Liver (tissue), 9 donors: ENCODE data around the gene KDM7A. TPM values are rescaled to one million over a fixed set of nuclear protein-coding genes. Genes with fewer than 3 reads are reported as not detected.

Source experiments
- DNase-seq: peaks from one replicate; pipeline ENCODE4 v3.0.0-alpha.2; 2017; ENCODE audit warnings: low spot score
- H3K27ac ChIP-seq, 2 donors: one replicate each; pipeline ENCODE4 v1.7.0; 2013; ENCODE audit warnings: inconsistent platforms in 2 of 2, low read length in 2 of 2, control low read depth in 1 of 2, low read depth in 1 of 2, mild to moderate bottlenecking in 1 of 2
- H3K27me3 ChIP-seq, 4 donors: one replicate each; pipeline versions ENCODE4 v1.6.1 to v1.7.0; 2013; ENCODE audit warnings: low read length in 3 of 4, inconsistent platforms in 1 of 4, mild to moderate bottlenecking in 1 of 4, moderate library complexity in 1 of 4; ENCODE audit not compliant: control insufficient read depth in 4 of 4, insufficient read depth in 4 of 4
- H3K36me3 ChIP-seq, 4 donors: one replicate each; pipeline versions ENCODE4 v1.6.1 to v1.7.0; 2013; ENCODE audit warnings: low read length in 3 of 4, mild to moderate bottlenecking in 3 of 4, low read depth in 1 of 4, moderate library complexity in 1 of 4; ENCODE audit not compliant: control insufficient read depth in 4 of 4, insufficient read depth in 3 of 4
- H3K4me1 ChIP-seq, 4 donors: one replicate each; pipeline versions ENCODE4 v1.6.1 to v1.7.0; 2013; ENCODE audit warnings: low read length in 3 of 4, mild to moderate bottlenecking in 3 of 4, moderate library complexity in 1 of 4; ENCODE audit not compliant: control insufficient read depth in 4 of 4, insufficient read depth in 4 of 4
- H3K4me3 ChIP-seq, 3 donors: one replicate each; pipeline versions ENCODE4 v1.6.1 to v1.7.0; 2013; ENCODE audit warnings: low read length in 3 of 3, control low read depth in 1 of 3, low read depth in 1 of 3, mild to moderate bottlenecking in 1 of 3
- H3K9ac ChIP-seq, 2 donors: one replicate each; pipeline ENCODE4 v1.7.0; 2013; ENCODE audit warnings: low read length in 2 of 2, mild to moderate bottlenecking in 2 of 2, moderate library complexity in 2 of 2, control low read depth in 1 of 2, low read depth in 1 of 2
- H3K9me3 ChIP-seq, 4 donors: one replicate each; pipeline versions ENCODE4 v1.6.1 to v1.7.0; 2013; ENCODE audit warnings: low read length in 3 of 4; ENCODE audit not compliant: control insufficient read depth in 4 of 4
- EGR1 ChIP-seq, 2 donors: IDR thresholded peaks; 2 replicates each; pipeline ENCODE4 v1.6.1; 2016 to 2018; ENCODE audit warnings: antibody characterized with exemption in 2 of 2, low read depth in 2 of 2
- FOXA1 ChIP-seq: IDR thresholded peaks from 2 replicates; pipeline ENCODE4 v1.6.1; 2016; ENCODE audit warnings: antibody characterized with exemption
- FOXA2 ChIP-seq: IDR thresholded peaks from 2 replicates; pipeline ENCODE4 v1.6.1; 2016; ENCODE audit warnings: antibody characterized with exemption
- HNF4A ChIP-seq, 2 donors: conservative IDR thresholded peaks; 2 replicates each; pipeline ENCODE4 v1.6.1; 2016; ENCODE audit warnings: antibody characterized with exemption in 2 of 2, mild to moderate bottlenecking in 2 of 2
- RAD21 ChIP-seq, 2 donors: IDR thresholded peaks; 2 replicates each; pipeline ENCODE4 v1.6.1; 2016; ENCODE audit warnings: antibody characterized with exemption in 2 of 2, mild to moderate bottlenecking in 2 of 2
- RXRA ChIP-seq, 2 donors: IDR thresholded peaks; 2 replicates each; pipeline ENCODE4 v1.6.1; 2017 to 2018; ENCODE audit warnings: antibody characterized with exemption in 2 of 2, mild to moderate bottlenecking in 1 of 2
- SP1 ChIP-seq: IDR thresholded peaks from 2 replicates; pipeline ENCODE4 v1.6.1; 2018; ENCODE audit warnings: antibody characterized with exemption, mild to moderate bottlenecking
- YY1 ChIP-seq: IDR thresholded peaks from 2 replicates; pipeline ENCODE4 v1.6.1; 2016; ENCODE audit warnings: antibody characterized with exemption, mild to moderate bottlenecking
- WGBS: extraction: QIAGEN DNeasy Blood & Tissue Kit; methylation state at CpG from one replicate; pipeline ENCODE4 v1.1.7; 2013; 5-methylcytosine and 5-hydroxymethylcytosine counted together
- polyA plus RNA-seq, 2 donors: library from polyadenylated mRNA; stranded (reverse) in 1 of 2; unstranded in 1 of 2; fragments of 200-250 nt in 1 of 2; fragments of >200 nt in 1 of 2; fragmentation: Nextera tagmentation in 1 of 2; extraction: Ambion mirVana in 1 of 2; gene quantifications; one replicate each; pipeline versions ENCODE4 v1.2.1 to v1.2.3, GENCODE V29; 2013 to 2015
- total RNA-seq, 2 donors: library from RNA; depleted of rRNA; stranded (reverse); fragments of >200 nt; gene quantifications; one replicate each; pipeline ENCODE4 v1.2.3, GENCODE V29; 2014
- TF ChIP-seq, protein P1 (sequence below): fragments of 150-350 bp; IDR thresholded peaks from 2 replicates; pipeline ENCODE4 v1.5.1; 2017; ENCODE audit warnings: improper control_type of control experiment, low read depth, low read length; ENCODE audit not compliant: missing input control
- TF ChIP-seq, protein P2 (sequence below): IDR thresholded peaks from 2 replicates; pipeline ENCODE4 v1.6.1; 2016; ENCODE audit warnings: antibody characterized with exemption
- TF ChIP-seq, protein P3 (sequence below): IDR thresholded peaks from 2 replicates; pipeline ENCODE4 v1.6.1; 2016; ENCODE audit warnings: antibody characterized with exemption
- TF ChIP-seq, protein P4 (sequence below): IDR thresholded peaks from 2 replicates; pipeline ENCODE4 v1.6.1; 2016; ENCODE audit warnings: antibody characterized with exemption, mild to moderate bottlenecking
- donor health status: healthy.
- donor health status: healthy.
- donor health status: healthy.
- donor health status: healthy.
- donor health status: healthy.

KDM7A gene
- total and polyA plus RNA-seq, 4 donors: 1.9 to 27.5 (median 9.9) TPM

DNA sequence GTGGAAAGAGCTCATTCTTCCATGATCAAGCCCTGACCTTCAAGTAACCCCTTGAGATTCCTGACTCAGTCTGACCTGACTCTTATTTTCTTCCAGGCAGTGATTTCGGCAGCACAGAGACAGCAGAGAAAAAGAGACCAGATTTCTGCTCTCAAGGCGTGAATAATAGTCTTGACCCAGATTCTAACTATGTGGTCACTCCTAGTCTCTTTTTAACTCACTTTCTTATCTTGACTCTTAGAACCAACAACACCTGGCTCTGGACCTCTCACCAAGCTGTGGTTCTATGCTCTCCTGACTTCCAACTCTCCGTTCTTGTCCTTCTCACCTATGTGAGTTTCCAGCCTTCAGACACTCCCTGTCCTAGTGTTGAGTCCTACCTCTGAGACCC is 36.9 kb upstream of the KDM7A start:
- Histone ChIP-seq H3K27me3 (no peaks in the 10 kb centered on the region), H3K27ac (no peak overlapping the region), H3K9me3 (peaks cover 0 to 3% (median under 1%) of the 10 kb centered on the region in 4 donors), H3K36me3 (no peaks in the 10 kb centered on the region), H3K4me1 (peaks cover 0 to 6% (median 0%) of the 10 kb centered on the region in 4 donors), H3K9ac (no peak overlapping the region), H3K4me3 (no peak overlapping the region)
- 79% methylated on average over 3 of the region's 3 CpGs for WGBS
- no peak for DNase-seq
- no peak for TF ChIP-seq YY1
- TF ChIP-seq, protein P1, sequence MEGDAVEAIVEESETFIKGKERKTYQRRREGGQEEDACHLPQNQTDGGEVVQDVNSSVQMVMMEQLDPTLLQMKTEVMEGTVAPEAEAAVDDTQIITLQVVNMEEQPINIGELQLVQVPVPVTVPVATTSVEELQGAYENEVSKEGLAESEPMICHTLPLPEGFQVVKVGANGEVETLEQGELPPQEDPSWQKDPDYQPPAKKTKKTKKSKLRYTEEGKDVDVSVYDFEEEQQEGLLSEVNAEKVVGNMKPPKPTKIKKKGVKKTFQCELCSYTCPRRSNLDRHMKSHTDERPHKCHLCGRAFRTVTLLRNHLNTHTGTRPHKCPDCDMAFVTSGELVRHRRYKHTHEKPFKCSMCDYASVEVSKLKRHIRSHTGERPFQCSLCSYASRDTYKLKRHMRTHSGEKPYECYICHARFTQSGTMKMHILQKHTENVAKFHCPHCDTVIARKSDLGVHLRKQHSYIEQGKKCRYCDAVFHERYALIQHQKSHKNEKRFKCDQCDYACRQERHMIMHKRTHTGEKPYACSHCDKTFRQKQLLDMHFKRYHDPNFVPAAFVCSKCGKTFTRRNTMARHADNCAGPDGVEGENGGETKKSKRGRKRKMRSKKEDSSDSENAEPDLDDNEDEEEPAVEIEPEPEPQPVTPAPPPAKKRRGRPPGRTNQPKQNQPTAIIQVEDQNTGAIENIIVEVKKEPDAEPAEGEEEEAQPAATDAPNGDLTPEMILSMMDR: no peak
- TF ChIP-seq HNF4A (conservative IDR thresholded peaks at IDR 0.05): no peak
- no peak for TF ChIP-seq RXRA (IDR thresholded peaks at IDR 0.05)
- TF ChIP-seq, protein P2, sequence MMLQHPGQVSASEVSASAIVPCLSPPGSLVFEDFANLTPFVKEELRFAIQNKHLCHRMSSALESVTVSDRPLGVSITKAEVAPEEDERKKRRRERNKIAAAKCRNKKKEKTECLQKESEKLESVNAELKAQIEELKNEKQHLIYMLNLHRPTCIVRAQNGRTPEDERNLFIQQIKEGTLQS: no peak

DNA sequence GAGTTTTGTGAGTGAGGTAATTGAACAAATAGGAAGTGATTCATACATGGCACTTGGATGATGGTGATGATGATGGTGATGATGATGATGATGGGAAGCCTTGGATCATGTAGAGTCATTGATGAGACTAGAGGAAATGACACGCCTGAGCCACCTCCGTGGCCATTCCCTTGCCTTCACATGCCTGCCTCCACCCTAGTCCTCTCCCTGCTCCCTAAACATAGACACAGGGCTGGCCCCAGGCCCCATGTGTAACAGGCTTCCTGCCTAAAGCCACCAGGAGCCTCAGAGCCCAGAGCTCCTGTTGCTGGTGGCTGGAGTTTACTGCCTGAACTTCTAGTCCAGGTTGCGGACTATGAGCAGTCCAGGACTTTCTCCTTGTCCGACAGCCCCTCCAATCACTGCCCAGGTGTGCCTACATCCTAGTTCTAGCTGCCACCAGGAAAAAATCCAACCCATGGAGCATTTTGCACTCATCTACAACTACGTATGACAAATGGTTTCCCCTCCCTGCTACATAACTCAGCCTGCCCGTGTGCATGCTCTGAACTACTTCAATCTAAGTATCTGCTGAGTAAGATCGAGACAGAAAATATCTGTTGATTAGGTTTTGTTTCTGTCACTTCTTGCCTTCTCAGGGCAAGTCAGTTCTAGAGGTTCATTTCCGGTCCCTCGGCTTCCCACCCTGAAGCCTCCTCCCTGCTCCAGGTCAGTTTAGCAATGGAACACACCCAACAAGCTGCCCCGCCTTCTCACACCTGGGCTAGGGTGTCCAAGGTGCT is 35.5 kb upstream of the KDM7A start:
- H3K27ac ChIP-seq: no peak overlapping the region
- WGBS: 79% methylated on average over 10 of the region's 10 CpGs
- H3K9me3 ChIP-seq: peaks cover 0 to 3% (median under 1%) of the 10 kb centered on the region in 4 donors
- no peak overlapping the region for H3K9ac ChIP-seq
- no peak for DNase-seq
- no peak for TF ChIP-seq FOXA2
- no peak for TF ChIP-seq RAD21 (IDR thresholded peaks at IDR 0.05)
- no peak for TF ChIP-seq YY1
- no peak for TF ChIP-seq RXRA (IDR thresholded peaks at IDR 0.05)
- TF ChIP-seq SP1: no peak
- no peak for TF ChIP-seq EGR1 (IDR thresholded peaks at IDR 0.05; ENCODE audit: low read depth in 2 of 2)
- TF ChIP-seq FOXA1: no peak
- TF ChIP-seq, protein P3, sequence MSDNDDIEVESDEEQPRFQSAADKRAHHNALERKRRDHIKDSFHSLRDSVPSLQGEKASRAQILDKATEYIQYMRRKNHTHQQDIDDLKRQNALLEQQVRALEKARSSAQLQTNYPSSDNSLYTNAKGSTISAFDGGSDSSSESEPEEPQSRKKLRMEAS: no peak
- TF ChIP-seq, protein P4, sequence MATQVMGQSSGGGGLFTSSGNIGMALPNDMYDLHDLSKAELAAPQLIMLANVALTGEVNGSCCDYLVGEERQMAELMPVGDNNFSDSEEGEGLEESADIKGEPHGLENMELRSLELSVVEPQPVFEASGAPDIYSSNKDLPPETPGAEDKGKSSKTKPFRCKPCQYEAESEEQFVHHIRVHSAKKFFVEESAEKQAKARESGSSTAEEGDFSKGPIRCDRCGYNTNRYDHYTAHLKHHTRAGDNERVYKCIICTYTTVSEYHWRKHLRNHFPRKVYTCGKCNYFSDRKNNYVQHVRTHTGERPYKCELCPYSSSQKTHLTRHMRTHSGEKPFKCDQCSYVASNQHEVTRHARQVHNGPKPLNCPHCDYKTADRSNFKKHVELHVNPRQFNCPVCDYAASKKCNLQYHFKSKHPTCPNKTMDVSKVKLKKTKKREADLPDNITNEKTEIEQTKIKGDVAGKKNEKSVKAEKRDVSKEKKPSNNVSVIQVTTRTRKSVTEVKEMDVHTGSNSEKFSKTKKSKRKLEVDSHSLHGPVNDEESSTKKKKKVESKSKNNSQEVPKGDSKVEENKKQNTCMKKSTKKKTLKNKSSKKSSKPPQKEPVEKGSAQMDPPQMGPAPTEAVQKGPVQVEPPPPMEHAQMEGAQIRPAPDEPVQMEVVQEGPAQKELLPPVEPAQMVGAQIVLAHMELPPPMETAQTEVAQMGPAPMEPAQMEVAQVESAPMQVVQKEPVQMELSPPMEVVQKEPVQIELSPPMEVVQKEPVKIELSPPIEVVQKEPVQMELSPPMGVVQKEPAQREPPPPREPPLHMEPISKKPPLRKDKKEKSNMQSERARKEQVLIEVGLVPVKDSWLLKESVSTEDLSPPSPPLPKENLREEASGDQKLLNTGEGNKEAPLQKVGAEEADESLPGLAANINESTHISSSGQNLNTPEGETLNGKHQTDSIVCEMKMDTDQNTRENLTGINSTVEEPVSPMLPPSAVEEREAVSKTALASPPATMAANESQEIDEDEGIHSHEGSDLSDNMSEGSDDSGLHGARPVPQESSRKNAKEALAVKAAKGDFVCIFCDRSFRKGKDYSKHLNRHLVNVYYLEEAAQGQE: no peak
- TF ChIP-seq, protein P2: no peak
- no peaks in the 10 kb centered on the region for H3K36me3 ChIP-seq
- H3K4me3 ChIP-seq: no peak overlapping the region
- peaks cover 0 to 6% (median 0%) of the 10 kb centered on the region in 4 donors for H3K4me1 ChIP-seq
- no peaks in the 10 kb centered on the region for H3K27me3 ChIP-seq
